ENCODE measurements around the gene CIAO3. TPM values are rescaled to one million over a fixed set of nuclear protein-coding genes. Genes with fewer than 3 reads are reported as not detected.

CIAO3 gene
- polyA plus RNA-seq, 1 donor from 2014 or later, result 57.8 TPM

GRCh38 chr16:734981-735881 lies 5.6 kb downstream of the CIAO3 start:
- Histone ChIP-seq H3K9me2 (ENCODE audit: insufficient read depth, low read length) (no peaks in the 10 kb centered on the region), H3K4me2 (ENCODE audit: low read length) (no peak overlapping the region)

More at GRCh38 chr16:734981-735881, 5.6 kb downstream of the CIAO3 start:
- Histone ChIP-seq H3K79me2 (replicated peaks; ENCODE audit: insufficient read depth, low read length) (peaks cover 4% of the 10 kb centered on the region), H3K4me3 (ENCODE audit: low read length) (no peak overlapping the region), H4K20me1 (ENCODE audit: insufficient read depth) (no peaks in the 10 kb centered on the region), H3K36me3 (ENCODE audit: insufficient read depth, low read length) (no peaks in the 10 kb centered on the region), H3K27me3 (ENCODE audit: insufficient read depth, low read depth, low read length) (no peaks in the 10 kb centered on the region), H3K27ac (ENCODE audit: low read length) (no peak overlapping the region), H2AFZ (ENCODE audit: low read depth, low read length) (no peak overlapping the region), H3K9ac (ENCODE audit: low read length) (no peak overlapping the region), H3F3A (ENCODE audit: insufficient read depth, low read length, poor library complexity, severe bottlenecking) (no peaks in the 10 kb centered on the region), H3K9me3 (ENCODE audit: low read length) (no peaks in the 10 kb centered on the region)
- TF ChIP-seq MXI1 (conservative IDR thresholded peaks at IDR 0.05; ENCODE audit: poor library complexity, severe bottlenecking), result no peak
- no peak for TF ChIP-seq REST (IDR thresholded peaks at IDR 0.05; ENCODE audit: borderline replicate concordance)
- TF ChIP-seq EZH2 (IDR thresholded peaks at IDR 0.05; ENCODE audit: borderline replicate concordance, insufficient read depth, low read length, poor library complexity, severe bottlenecking), result no peak
- no peak for TF ChIP-seq RAD21 (conservative IDR thresholded peaks at IDR 0.05)
- no peak for TF ChIP-seq CTCF (IDR thresholded peaks at IDR 0.05; ENCODE audit: poor library complexity, severe bottlenecking)
- no peak for TF ChIP-seq EP300 (conservative IDR thresholded peaks at IDR 0.05; ENCODE audit: poor library complexity, severe bottlenecking)
- TF ChIP-seq TAF1 (IDR thresholded peaks at IDR 0.05; ENCODE audit: low read depth), result no peak
